NCI-H82 (cell line): Measurements from ENCODE around the gene EMSY.

Experiments used
- DNase-seq: peaks from one replicate; lab custom pipeline; 2025; lab: John Stamatoyannopoulos, UW

Gene EMSY

GRCh38 chr11:76515494-76515893 is 70.7 kb downstream of the EMSY start:
- no peak for DNase-seq

GRCh38 chr11:76523147-76523546 is 78.3 kb downstream of the EMSY start:
- DNase-seq: no peak

GRCh38 chr11:76523786-76524436 is 79.1 kb downstream of the EMSY start:
- no peak for DNase-seq

- no peak for DNase-seq
These were observed 79.6 kb downstream of the EMSY start for GRCh38 chr11:76524461-76524860.

GRCh38 chr11:76524919-76525318 is 80.1 kb downstream of the EMSY start:
- DNase-seq: no peak

GRCh38 chr11:76526878-76527277 is 82.1 kb downstream of the EMSY start:
- no peak for DNase-seq

- DNase-seq: no peak
These were observed 97.6 kb downstream of the EMSY start for GRCh38 chr11:76542436-76542835.

- DNase-seq: no peak
These were observed 98.3 kb downstream of the EMSY start for GRCh38 chr11:76543006-76543703.

- no peak for DNase-seq
These were observed 106.0 kb downstream of the EMSY start for GRCh38 chr11:76550781-76551180.

GRCh38 chr11:76551400-76551799 is 106.6 kb downstream of the EMSY start:
- no peak for DNase-seq

GRCh38 chr11:76552987-76553386 is 108.2 kb downstream of the EMSY start:
- DNase-seq: no peak

GRCh38 chr11:76553554-76554476 is 109.0 kb downstream of the EMSY start:
- DNase-seq: no peak

GRCh38 chr11:76554767-76555166 is 109.9 kb downstream of the EMSY start:
- no peak for DNase-seq

GRCh38 chr11:76557466-76557865 is 112.6 kb downstream of the EMSY start:
- DNase-seq: no peak

GRCh38 chr11:76558473-76558872 is 113.7 kb downstream of the EMSY start:
- no peak for DNase-seq

- DNase-seq: no peak
These were observed 114.1 kb downstream of the EMSY start for GRCh38 chr11:76558891-76559290.

GRCh38 chr11:76559346-76559745 is 114.5 kb downstream of the EMSY start:
- DNase-seq: no peak

- no peak for DNase-seq
These were observed 115.4 kb downstream of the EMSY start for GRCh38 chr11:76560219-76560618.

GRCh38 chr11:76561245-76561644 is 116.4 kb downstream of the EMSY start:
- DNase-seq: no peak

- DNase-seq: no peak
These were observed 117.7 kb downstream of the EMSY start for GRCh38 chr11:76562541-76562940.

GRCh38 chr11:76564364-76564763 is 119.5 kb downstream of the EMSY start:
- no peak for DNase-seq

GRCh38 chr11:76566811-76567210 is 122.0 kb downstream of the EMSY start:
- DNase-seq: no peak

- DNase-seq: no peak
These were observed 122.4 kb downstream of the EMSY start for GRCh38 chr11:76567261-76567660.
